DOHH2 (cell line): ENCODE data around the gene BTRC.

Experiments
- EZH2phosphoT487 ChIP-seq: fragments of 200-600 bp; sonication (generic); IDR thresholded peaks from 2 replicates; pipeline ENCODE4 v1.6.1; 2017; ENCODE audit warnings: borderline replicate concordance, mild to moderate bottlenecking, antibody characterized with exemption, low read length, moderate library complexity, mixed read lengths
- TF ChIP-seq, protein P1 (sequence below): fragments of 200-600 bp; sonication (generic); IDR thresholded peaks from one replicate; pipeline ENCODE4 v1.5.1; 2014; ENCODE audit warnings: antibody characterized with exemption, mild to moderate bottlenecking, low read depth, low read length; ENCODE audit not compliant: poor library complexity, severe bottlenecking

DNA sequence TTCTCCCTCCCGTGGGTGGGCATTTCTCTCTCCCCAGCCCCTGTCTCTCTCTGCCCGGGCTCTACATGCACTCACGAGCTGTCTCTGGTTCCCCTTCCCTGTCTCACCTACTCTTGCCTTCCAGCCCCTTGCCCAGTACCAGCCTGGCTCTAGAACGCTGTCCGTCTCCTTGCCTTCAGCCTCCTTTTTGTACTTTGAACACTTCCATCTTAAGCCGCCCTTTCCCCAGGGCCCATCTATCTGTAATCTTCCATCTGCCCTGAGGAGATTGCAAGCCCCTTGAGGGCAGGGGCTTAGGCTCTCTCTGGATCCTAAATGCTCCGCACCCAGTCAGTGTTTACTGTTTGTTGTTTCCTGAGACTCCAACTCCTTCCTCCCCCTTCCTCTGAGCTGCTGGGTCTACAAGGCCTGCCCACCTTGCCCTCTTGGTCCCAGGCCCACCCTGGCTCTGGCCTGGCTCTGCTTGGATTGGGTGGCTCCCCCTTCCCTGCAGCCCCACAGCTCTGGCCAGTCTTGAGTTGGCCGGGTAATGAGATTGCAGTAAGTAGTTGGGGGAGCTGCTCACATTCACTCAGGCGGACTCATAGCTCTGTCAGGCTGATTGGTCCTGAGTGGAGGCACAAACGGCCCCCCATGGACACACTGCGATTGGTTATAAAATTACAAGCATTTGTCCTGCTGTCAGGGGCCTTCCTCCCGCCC is 205.8 kb downstream of the BTRC start:
- TF ChIP-seq, protein P1, sequence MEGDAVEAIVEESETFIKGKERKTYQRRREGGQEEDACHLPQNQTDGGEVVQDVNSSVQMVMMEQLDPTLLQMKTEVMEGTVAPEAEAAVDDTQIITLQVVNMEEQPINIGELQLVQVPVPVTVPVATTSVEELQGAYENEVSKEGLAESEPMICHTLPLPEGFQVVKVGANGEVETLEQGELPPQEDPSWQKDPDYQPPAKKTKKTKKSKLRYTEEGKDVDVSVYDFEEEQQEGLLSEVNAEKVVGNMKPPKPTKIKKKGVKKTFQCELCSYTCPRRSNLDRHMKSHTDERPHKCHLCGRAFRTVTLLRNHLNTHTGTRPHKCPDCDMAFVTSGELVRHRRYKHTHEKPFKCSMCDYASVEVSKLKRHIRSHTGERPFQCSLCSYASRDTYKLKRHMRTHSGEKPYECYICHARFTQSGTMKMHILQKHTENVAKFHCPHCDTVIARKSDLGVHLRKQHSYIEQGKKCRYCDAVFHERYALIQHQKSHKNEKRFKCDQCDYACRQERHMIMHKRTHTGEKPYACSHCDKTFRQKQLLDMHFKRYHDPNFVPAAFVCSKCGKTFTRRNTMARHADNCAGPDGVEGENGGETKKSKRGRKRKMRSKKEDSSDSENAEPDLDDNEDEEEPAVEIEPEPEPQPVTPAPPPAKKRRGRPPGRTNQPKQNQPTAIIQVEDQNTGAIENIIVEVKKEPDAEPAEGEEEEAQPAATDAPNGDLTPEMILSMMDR: no peak
- TF ChIP-seq EZH2phosphoT487: no peak
